Adrenal gland (tissue), 5 donors: ENCODE data around the gene CHRNB2.

Experiments
- POLR2A ChIP-seq, 2 donors: fragments of 450-650 bp; IDR thresholded peaks; one replicate each; pipeline ENCODE4 v1.6.1; 2017; ENCODE audit warnings: antibody characterized with exemption in 2 of 2, mild to moderate bottlenecking in 2 of 2, moderate library complexity in 1 of 2
- TF ChIP-seq, protein P1 (sequence below), 6 experiments: fragments of 450-650 bp in 4 of 6; fragments of 200-600 bp in 2 of 6; sonication (generic) in 1 of 6; IDR thresholded peaks; 1 replicate in 5 of 6; 2 replicates in 1 of 6; pipeline versions ENCODE4 v1.5.1 to v1.8.0; 2016 to 2021; ENCODE audit warnings: antibody characterized with exemption in 6 of 6, mild to moderate bottlenecking in 2 of 6, moderate library complexity in 1 of 6
- donor health status: DM: no; HTN: no; CAD: no.

GRCh38 chr1:154583773-154584172 lies 16.2 kb downstream of the CHRNB2 start:
- TF ChIP-seq, protein P1, sequence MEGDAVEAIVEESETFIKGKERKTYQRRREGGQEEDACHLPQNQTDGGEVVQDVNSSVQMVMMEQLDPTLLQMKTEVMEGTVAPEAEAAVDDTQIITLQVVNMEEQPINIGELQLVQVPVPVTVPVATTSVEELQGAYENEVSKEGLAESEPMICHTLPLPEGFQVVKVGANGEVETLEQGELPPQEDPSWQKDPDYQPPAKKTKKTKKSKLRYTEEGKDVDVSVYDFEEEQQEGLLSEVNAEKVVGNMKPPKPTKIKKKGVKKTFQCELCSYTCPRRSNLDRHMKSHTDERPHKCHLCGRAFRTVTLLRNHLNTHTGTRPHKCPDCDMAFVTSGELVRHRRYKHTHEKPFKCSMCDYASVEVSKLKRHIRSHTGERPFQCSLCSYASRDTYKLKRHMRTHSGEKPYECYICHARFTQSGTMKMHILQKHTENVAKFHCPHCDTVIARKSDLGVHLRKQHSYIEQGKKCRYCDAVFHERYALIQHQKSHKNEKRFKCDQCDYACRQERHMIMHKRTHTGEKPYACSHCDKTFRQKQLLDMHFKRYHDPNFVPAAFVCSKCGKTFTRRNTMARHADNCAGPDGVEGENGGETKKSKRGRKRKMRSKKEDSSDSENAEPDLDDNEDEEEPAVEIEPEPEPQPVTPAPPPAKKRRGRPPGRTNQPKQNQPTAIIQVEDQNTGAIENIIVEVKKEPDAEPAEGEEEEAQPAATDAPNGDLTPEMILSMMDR (IDR thresholded peaks at IDR 0.05) = no peak
- TF ChIP-seq POLR2A (IDR thresholded peaks at IDR 0.05) = no peak
